HG03045 (cell line): ENCODE data around the gene LMBR1.
"Not testable (repeated sequence)": the region's sequence is repeated elsewhere in the genome, so short reads cannot be mapped to it uniquely, and the experiment has no call there.

Experiments used
- ATAC-seq: cut with Tn5 transposase; IDR thresholded peaks from one replicate; pipeline ENCODE4 v1.9.1; 2021; ENCODE audit warnings: mild to moderate bottlenecking, moderate library complexity; ENCODE audit not compliant: unreplicated experiment

The LMBR1 gene

GRCh38 chr7:156662277-156662676 lies 230.7 kb downstream of the LMBR1 start:
- ATAC-seq = no peak

- ATAC-seq = no peak
These were observed 231.3 kb downstream of the LMBR1 start for GRCh38 chr7:156661637-156662036.

- no peak for ATAC-seq
These were observed 233.0 kb downstream of the LMBR1 start for GRCh38 chr7:156659961-156660360.

GRCh38 chr7:156659203-156659602 lies 233.8 kb downstream of the LMBR1 start:
- no peak for ATAC-seq

GRCh38 chr7:156657681-156658080 lies 235.3 kb downstream of the LMBR1 start:
- no peak for ATAC-seq

- peak; percentile 69 for ATAC-seq
These were observed 236.4 kb downstream of the LMBR1 start for GRCh38 chr7:156656598-156656997.

GRCh38 chr7:156655983-156656382 lies 237.0 kb downstream of the LMBR1 start:
- no peak for ATAC-seq

GRCh38 chr7:156655251-156655650 lies 237.7 kb downstream of the LMBR1 start:
- no peak for ATAC-seq

GRCh38 chr7:156654511-156655234 lies 238.3 kb downstream of the LMBR1 start:
- ATAC-seq = no peak

GRCh38 chr7:156652886-156653568 lies 240.0 kb downstream of the LMBR1 start:
- ATAC-seq = no peak

GRCh38 chr7:156651474-156651873 lies 241.5 kb downstream of the LMBR1 start:
- ATAC-seq = no peak

GRCh38 chr7:156650042-156650441 lies 242.9 kb downstream of the LMBR1 start:
- no peak for ATAC-seq

- not testable (repeated sequence) for ATAC-seq
These were observed 245.7 kb downstream of the LMBR1 start for GRCh38 chr7:156647330-156647729.

- no peak for ATAC-seq
These were observed 250.5 kb downstream of the LMBR1 start for GRCh38 chr7:156642306-156643045.

- ATAC-seq = peak; percentile 58
These were observed 252.0 kb downstream of the LMBR1 start for GRCh38 chr7:156640949-156641485.

GRCh38 chr7:156640257-156640948 lies 252.6 kb downstream of the LMBR1 start, which contains the start of gene RNF32:
RNF32 (plus strand) TSS chr7:156640774; CDS start chr7:156643878, 3,104 bp downstream.
- ATAC-seq = peak; percentile 82

- ATAC-seq = no peak
These were observed 253.3 kb downstream of the LMBR1 start for GRCh38 chr7:156639426-156640256.

GRCh38 chr7:156638443-156639077 lies 254.4 kb downstream of the LMBR1 start:
- no peak for ATAC-seq

GRCh38 chr7:156637093-156637492 lies 255.9 kb downstream of the LMBR1 start:
- ATAC-seq = not testable (repeated sequence)
